GM18951 (cell line): ENCODE measurements around the gene KMT5B.
A peak's percentile ranks its signal among the peaks of the same experiment; 100 is the strongest.
"Not testable (repeated sequence)": the region's sequence is repeated elsewhere in the genome, so short reads cannot be mapped to it uniquely, and the experiment has no call there.

Experiments used
- POLR2A ChIP-seq: IDR thresholded peaks from 4 replicates; pipeline ENCODE4 v1.6.1; 2011; ENCODE audit warnings: mild to moderate bottlenecking; ENCODE audit not compliant: insufficient read length, insufficient read depth; ENCODE audit errors: extremely low read depth
- in situ Hi-C: fragments of 300-500 bp; cut with MboI; formaldehyde crosslinking; loops from one replicate; pipeline ENCODE4 v1.12.0; 2022; ENCODE audit warnings: low sequenced_read_pairs, mixed read lengths, inconsistent platforms; ENCODE audit not compliant: unreplicated experiment

The KMT5B gene

DNA sequence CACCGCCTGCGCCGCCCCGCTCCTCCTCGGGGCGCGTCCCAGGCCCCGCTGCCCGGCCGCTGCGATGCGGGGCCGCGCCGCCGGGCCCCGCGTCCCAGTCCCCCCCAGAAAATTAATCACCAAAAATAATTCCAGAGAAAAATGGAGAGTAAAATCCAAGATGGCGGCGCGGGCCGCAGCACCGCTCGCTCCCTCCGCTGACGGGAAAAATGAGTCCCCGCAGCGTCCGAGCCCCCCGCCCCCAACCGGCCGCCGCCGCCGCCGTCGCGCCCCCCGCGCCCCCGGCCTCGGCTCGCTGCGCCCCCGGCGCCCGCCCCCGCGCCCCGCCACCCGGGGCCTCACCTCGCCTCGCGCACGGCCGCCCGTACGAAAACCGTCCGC lies at the start of gene KMT5B:
TSS of gene KMT5B (minus strand) at position 162 of the 381 bp plus-strand sequence. CDS start 23,220 bp downstream, outside the sequence.
- peak; percentile 8 for TF ChIP-seq POLR2A
- in situ Hi-C loops: no loop called here

DNA sequence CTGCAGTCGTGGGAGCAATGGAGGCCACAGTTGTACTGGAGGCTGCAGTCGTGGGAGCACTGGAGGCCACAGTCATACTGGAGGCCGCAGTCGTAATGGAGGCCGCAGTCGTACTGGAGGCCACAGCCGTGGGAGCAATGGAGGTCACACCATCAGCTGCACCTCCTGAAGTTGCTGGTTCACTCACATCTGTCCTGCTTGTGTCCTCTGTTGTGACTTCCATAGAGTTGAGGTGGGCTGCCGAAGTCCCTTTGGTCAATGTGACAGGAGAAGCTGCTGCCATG lies 49.4 kb upstream of the KMT5B start:
- no peak for TF ChIP-seq POLR2A
- in situ Hi-C loops: no loop called here

DNA sequence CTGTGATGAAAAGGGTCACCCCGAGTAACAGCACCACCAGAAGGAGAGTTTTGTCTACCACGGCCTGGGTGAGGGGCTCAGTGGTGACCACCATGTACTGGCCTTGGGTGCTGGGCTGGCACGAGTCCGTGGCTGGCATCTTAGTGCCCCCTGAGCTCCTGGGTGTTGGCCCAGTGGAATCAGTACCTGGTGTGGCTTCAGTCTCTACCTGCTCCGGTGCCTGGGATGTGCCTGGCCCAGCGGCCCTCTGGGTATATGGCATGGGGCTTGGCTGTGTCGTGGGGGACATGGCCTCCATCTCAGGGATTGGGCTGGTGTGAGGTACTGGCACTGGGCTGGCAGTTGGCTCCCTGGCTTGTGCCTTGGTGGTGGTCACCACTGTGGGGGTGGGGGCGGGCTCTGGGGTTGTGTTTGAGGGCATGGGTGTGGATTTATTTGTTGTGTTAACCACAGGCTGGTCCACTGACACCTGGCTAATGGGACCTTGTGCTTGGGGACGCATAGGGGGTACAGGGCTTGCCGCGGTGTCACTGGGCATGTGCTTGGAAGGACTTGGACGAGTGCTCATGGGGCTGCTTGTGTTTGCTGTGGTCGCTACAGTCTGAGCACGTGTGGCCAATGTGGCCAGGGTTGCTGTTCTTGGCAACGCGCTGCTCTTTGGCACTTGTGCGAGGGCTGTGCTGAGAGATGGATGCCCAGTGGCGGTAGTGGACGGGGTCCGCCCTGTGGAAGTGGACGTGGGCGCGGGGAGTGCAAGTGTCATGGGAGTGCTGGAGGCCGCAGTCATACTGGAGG lies 48.9 kb upstream of the KMT5B start:
- in situ Hi-C loops: no loop called here
- peak; percentile 27 for TF ChIP-seq POLR2A

GRCh38 chr11:68261006-68261405 lies 47.9 kb upstream of the KMT5B start:
- TF ChIP-seq POLR2A: no peak
- in situ Hi-C loops: no loop called here

DNA sequence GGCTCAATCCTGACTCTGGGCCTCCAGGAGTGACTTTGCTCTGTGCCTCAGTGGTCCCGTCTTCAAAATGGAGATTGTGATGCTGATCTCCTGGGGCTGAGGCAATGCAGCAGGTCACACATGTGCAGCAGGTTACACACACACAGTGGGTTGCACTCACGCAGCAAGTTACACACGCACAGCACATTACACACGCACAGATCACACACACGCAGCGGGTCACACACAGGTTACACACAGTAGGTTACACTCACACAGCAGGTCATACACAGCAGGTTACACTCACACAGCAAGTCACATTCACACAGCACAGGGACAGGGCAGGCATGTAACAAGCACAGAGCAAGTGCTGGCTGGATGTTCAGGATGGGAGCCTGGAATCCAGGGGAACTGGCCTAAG lies 47.4 kb upstream of the KMT5B start:
- in situ Hi-C loops: no loop called here
- peak; percentile 7 for TF ChIP-seq POLR2A

GRCh38 chr11:68259122-68259959 lies 46.2 kb upstream of the KMT5B start:
- in situ Hi-C loops: loop anchor here (5.0 kb wide), 1 partner anchor 43 kb away; no protein-coding TSS in a partner anchor
- TF ChIP-seq POLR2A: no peak

DNA sequence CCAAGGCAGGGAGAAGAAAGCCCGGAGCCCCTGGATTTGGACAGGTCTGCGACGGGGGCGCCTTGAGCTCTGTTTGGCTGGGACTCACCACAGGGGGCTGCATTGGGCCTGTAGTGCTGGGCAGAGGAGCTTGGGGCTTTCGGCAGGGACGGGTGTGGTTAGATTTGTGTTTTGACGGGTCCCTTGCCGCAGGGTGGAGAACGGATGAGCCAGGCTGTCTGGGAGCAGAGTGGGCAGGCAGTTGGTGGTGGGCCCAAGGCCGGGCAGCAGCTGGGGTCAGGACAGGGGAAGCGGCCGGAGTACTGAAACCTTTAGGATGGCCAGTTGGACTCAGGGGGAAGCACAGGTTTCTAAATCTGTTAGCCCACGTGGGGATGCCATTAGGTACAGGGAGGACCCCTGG lies 45.3 kb upstream of the KMT5B start:
- in situ Hi-C loops: loop anchor here (5.0 kb wide), 1 partner anchor 44 kb away; no protein-coding TSS in a partner anchor
- no peak for TF ChIP-seq POLR2A

GRCh38 chr11:68257477-68258362 lies 44.6 kb upstream of the KMT5B start:
- peak; percentile 4 for TF ChIP-seq POLR2A
- in situ Hi-C loops: loop anchor here (5.0 kb wide), 1 partner anchor 45 kb away; no protein-coding TSS in a partner anchor

DNA sequence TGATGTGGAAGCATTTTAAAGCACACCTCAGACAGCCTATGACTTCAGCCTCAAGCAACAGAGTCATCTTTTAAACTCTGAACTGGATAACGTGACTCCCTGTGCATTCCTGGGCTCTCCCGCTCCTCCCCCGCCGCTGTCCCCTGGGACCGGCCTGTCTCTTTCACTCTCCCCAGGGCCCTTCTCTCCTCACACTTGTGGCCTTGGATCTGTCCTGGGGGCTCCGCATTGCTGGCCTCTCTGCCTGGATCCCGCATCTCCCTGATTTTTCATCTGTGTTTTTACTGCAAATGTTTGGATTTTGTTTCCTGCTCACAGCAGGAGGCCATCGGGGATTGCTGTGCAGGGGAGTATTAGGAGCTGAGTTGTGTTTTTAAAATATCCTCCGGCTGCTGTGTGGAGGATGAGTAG lies 43.2 kb upstream of the KMT5B start:
- TF ChIP-seq POLR2A: no peak
- in situ Hi-C loops: loop anchor here (5.0 kb wide), 1 partner anchor 46 kb away; no protein-coding TSS in a partner anchor

DNA sequence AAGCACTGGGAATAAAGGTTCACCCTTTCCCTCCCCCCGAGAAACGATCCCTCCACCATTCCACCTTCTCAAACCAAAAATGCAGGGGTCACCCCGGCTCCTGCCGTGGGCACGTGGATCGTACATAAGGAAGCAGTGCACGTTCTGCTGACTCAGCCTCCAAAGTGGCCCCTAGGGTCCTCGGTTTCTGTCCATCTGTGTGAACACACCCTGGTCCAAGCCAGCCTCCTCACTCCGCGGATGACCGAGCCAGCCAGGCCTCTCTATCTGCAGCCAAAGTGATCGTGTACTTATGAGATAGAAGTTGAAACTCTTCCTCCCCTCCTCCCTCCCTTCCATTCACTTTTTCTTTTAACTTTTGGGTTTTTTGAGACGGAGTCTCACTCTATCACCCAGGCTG lies 42.4 kb upstream of the KMT5B start:
- in situ Hi-C loops: loop anchor here (5.0 kb wide), 1 partner anchor 47 kb away; no protein-coding TSS in a partner anchor
- TF ChIP-seq POLR2A: no peak

- in situ Hi-C loops: no loop called here
- no peak for TF ChIP-seq POLR2A
Observed at GRCh38 chr11:68254421-68254820, 41.3 kb upstream of the KMT5B start.

DNA sequence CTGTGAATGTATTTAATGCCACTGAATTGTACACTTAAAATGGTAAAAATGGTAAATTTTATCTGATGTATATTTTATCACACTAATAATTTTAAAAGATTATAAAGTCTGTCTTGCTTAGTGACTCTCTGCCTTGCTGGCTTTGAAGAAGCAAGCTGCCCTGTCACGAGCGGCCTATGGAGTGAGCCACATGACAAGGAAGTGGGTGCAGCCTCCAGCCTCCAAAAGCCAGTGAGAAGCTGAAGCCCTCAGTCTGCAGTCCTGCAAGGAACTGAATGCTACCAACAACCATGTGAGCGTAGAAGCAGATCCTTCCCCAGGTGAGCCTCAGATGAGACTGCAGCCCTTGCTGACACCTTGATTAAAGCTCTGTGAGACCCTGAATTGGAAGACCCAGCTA lies 38.7 kb upstream of the KMT5B start:
- no peak for TF ChIP-seq POLR2A
- in situ Hi-C loops: no loop called here

DNA sequence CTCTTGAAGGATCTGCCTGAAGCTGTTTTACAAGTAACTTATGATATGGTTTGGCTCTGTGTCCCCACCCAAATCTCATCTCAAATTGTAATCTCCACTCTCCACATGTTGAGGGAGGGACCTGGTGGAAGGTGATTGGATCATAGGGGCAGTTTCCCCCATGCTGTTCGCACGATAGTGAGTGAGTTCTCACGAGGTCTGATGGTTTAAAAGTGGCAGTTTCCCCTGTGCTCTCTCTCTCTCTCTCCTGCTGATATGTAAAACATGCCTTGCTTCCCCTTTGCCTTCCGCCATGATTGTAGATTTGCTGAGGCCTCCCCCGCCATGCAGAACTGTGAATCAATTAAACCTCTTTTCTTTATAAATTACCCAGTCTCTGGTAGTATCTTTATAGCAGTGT lies 31.8 kb upstream of the KMT5B start:
- in situ Hi-C loops: not testable (repeated sequence)

DNA sequence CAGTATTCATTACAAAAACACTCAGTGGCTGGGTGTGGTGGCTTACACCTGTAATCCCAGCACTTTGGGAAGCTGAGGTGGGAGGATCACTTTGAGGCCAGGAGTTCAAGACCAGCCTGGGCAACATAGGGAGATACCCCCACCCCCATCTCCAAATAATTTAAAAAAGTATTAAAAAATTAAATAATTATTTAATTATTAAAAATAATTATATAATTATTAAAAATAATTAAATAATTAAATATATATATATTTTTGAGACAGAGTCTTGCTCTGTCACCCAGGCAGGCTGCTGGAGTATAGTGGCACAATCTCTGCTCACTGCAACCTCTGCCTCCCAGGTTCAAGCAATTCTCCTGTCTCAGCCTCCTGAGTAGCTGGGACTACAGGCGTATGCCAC lies 30.8 kb upstream of the KMT5B start:
- in situ Hi-C loops: not testable (repeated sequence)
